PFSK-1 (cell line): ENCODE results near the gene GPATCH8.
A peak's percentile ranks its signal among the peaks of the same experiment; 100 is the strongest.

ENCODE experiments used
- FOXP2 ChIP-seq: optimal IDR thresholded peaks from 2 replicates; pipeline ENCODE3; 2011; ENCODE audit warnings: borderline replicate concordance, control low read depth, inconsistent platforms; ENCODE audit not compliant: insufficient read depth; ENCODE audit errors: extremely low read length, extremely low read depth
- POLR2AphosphoS5 ChIP-seq: IDR thresholded peaks from 2 replicates; pipeline ENCODE4 v1.6.1; 2012; ENCODE audit warnings: low read depth, mild to moderate bottlenecking, control low read depth, low read length, moderate library complexity
- SIN3A ChIP-seq: IDR thresholded peaks from 2 replicates; pipeline ENCODE4 v1.6.1; 2012; ENCODE audit warnings: mild to moderate bottlenecking, low read length, moderate library complexity, borderline replicate concordance; ENCODE audit not compliant: insufficient read depth
- TAF1 ChIP-seq: IDR thresholded peaks from 2 replicates; pipeline ENCODE4 v1.6.1; 2012; ENCODE audit warnings: low read length, control low read depth, borderline replicate concordance; ENCODE audit not compliant: insufficient read depth
- TF ChIP-seq, protein P1 (sequence below), 2 experiments: IDR thresholded peaks; 2 replicates each; pipeline versions ENCODE4 v1.6.1 to v1.8.0; 2011 to 2012; ENCODE audit warnings: low read depth in 2 of 2, low read length in 2 of 2, control low read depth in 1 of 2, inconsistent platforms in 1 of 2, mild to moderate bottlenecking in 1 of 2, moderate library complexity in 1 of 2; ENCODE audit not compliant: insufficient read depth in 1 of 2

The GPATCH8 gene

GRCh38 chr17:44374306-44375195 is 128.7 kb downstream of the GPATCH8 start:
- no peak for TF ChIP-seq FOXP2
- TF ChIP-seq, protein P1, sequence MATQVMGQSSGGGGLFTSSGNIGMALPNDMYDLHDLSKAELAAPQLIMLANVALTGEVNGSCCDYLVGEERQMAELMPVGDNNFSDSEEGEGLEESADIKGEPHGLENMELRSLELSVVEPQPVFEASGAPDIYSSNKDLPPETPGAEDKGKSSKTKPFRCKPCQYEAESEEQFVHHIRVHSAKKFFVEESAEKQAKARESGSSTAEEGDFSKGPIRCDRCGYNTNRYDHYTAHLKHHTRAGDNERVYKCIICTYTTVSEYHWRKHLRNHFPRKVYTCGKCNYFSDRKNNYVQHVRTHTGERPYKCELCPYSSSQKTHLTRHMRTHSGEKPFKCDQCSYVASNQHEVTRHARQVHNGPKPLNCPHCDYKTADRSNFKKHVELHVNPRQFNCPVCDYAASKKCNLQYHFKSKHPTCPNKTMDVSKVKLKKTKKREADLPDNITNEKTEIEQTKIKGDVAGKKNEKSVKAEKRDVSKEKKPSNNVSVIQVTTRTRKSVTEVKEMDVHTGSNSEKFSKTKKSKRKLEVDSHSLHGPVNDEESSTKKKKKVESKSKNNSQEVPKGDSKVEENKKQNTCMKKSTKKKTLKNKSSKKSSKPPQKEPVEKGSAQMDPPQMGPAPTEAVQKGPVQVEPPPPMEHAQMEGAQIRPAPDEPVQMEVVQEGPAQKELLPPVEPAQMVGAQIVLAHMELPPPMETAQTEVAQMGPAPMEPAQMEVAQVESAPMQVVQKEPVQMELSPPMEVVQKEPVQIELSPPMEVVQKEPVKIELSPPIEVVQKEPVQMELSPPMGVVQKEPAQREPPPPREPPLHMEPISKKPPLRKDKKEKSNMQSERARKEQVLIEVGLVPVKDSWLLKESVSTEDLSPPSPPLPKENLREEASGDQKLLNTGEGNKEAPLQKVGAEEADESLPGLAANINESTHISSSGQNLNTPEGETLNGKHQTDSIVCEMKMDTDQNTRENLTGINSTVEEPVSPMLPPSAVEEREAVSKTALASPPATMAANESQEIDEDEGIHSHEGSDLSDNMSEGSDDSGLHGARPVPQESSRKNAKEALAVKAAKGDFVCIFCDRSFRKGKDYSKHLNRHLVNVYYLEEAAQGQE (IDR thresholded peaks at IDR 0.05; ENCODE audit: insufficient read depth in 1 of 2, low read depth in 2 of 2, low read length in 2 of 2): no peak
- no peak for TF ChIP-seq TAF1
- TF ChIP-seq POLR2AphosphoS5: no peak
- no peak for TF ChIP-seq SIN3A

- TF ChIP-seq SIN3A (no peak), FOXP2 (no peak), TAF1 (no peak), POLR2AphosphoS5 (no peak)
- TF ChIP-seq, protein P1 (IDR thresholded peaks at IDR 0.05; ENCODE audit: insufficient read depth in 1 of 2, low read depth in 2 of 2, low read length in 2 of 2): no peak
These were observed 131.2 kb downstream of the GPATCH8 start for GRCh38 chr17:44372036-44372435.

- TF ChIP-seq TAF1 (no peak), SIN3A (no peak), POLR2AphosphoS5 (no peak), FOXP2 (no peak)
- TF ChIP-seq, protein P1 (IDR thresholded peaks at IDR 0.05; ENCODE audit: insufficient read depth in 1 of 2, low read depth in 2 of 2, low read length in 2 of 2): no peak
These were observed 135.8 kb downstream of the GPATCH8 start for GRCh38 chr17:44367231-44367979.

DNA sequence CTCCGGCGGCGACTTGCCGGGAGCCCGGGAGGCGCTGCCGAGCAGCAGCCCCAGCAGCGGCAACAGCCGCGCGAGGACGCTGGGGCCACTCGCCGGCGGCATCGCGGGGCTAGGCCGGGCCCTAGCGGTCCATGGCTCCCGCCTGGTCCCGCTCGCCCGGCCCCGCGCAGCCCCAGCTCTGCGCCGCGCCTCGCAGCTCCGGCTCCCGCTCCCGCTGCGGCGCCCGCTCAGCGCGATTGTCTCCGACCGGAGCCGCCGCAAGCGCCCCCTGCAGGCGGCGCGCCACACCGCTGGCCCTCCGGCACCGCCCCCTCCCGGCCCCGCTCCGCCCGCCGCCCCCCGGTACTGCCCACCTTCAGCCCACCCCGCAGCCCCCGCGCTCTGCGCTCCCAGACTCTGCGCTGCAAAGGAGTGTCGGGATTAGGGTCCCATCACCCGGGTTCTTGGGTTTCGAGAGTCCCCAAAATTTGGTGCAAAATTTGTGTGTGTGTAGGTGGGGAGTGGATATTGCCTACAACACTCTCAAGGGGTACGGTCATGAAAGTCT is 139.5 kb downstream of the GPATCH8 start, which contains the start of gene FAM171A2:
Gene FAM171A2 (minus strand): TSS at position 241 of the 547 bp plus-strand sequence. CDS start 139 bp downstream, at position 102.
- TF ChIP-seq SIN3A (no peak), POLR2AphosphoS5 (no peak), FOXP2 (peak; percentile 52), TAF1 (no peak)
- TF ChIP-seq, protein P1 (IDR thresholded peaks at IDR 0.05; ENCODE audit: insufficient read depth in 1 of 2, low read depth in 2 of 2, low read length in 2 of 2): no peak
